Loucy (cell line): ENCODE data around the gene HSF5.

Experiments used
- H2AFZ ChIP-seq: fragments of 200-600 bp; sonication (generic); 2 replicates; pipeline ENCODE4 v1.6.0; 2016; ENCODE audit warnings: antibody characterized with exemption, mild to moderate bottlenecking, low read length, moderate library complexity
- H3F3A ChIP-seq: fragments of 200-600 bp; 2 replicates; pipeline ENCODE4 v1.6.0; 2016; ENCODE audit warnings: antibody characterized with exemption, low read depth, mild to moderate bottlenecking
- H3K27me3 ChIP-seq: fragments of 200-600 bp; sonication (generic); 2 replicates; pipeline ENCODE4 v1.6.1; 2014; ENCODE audit warnings: low read length, mild to moderate bottlenecking; ENCODE audit not compliant: insufficient read depth, poor library complexity, severe bottlenecking
- H3K36me3 ChIP-seq: fragments of 200-600 bp; sonication (generic); 2 replicates; pipeline ENCODE4 v1.6.1; 2016; ENCODE audit warnings: low read length; ENCODE audit not compliant: insufficient read depth
- H3K4me1 ChIP-seq: fragments of 200-600 bp; sonication (generic); 2 replicates; pipeline ENCODE4 v1.5.1; 2014; ENCODE audit warnings: low read length, mild to moderate bottlenecking; ENCODE audit not compliant: insufficient read depth, poor library complexity, severe bottlenecking
- H3K4me2 ChIP-seq: fragments of 200-600 bp; sonication (generic); 2 replicates; pipeline ENCODE4 v1.6.0; 2014; ENCODE audit warnings: antibody characterized with exemption, low read length, low read depth, mild to moderate bottlenecking; ENCODE audit not compliant: poor library complexity, severe bottlenecking
- H3K4me3 ChIP-seq: fragments of 200-600 bp; sonication (generic); 2 replicates; pipeline ENCODE4 v1.5.1; 2014; ENCODE audit warnings: low read length, mild to moderate bottlenecking, mixed read lengths; ENCODE audit not compliant: poor library complexity, severe bottlenecking
- H3K79me2 ChIP-seq: fragments of 200-600 bp; sonication (generic); 2 replicates; pipeline ENCODE4 v1.6.1; 2014; ENCODE audit warnings: low read length; ENCODE audit not compliant: insufficient read depth
- H3K9ac ChIP-seq: fragments of 200-600 bp; sonication (generic); 2 replicates; pipeline ENCODE4 v1.6.0; 2014; ENCODE audit warnings: mild to moderate bottlenecking, low read depth, low read length, moderate library complexity; ENCODE audit not compliant: poor library complexity, severe bottlenecking
- H3K9me2 ChIP-seq: fragments of 200-600 bp; sonication (generic); replicated peaks from 2 replicates; pipeline ENCODE4 v1.6.1; 2016; ENCODE audit warnings: low read depth, low read length, mixed read lengths
- H3K9me3 ChIP-seq: fragments of 200-600 bp; sonication (generic); 2 replicates; pipeline ENCODE4 v1.6.1; 2014; ENCODE audit warnings: mild to moderate bottlenecking, antibody characterized with exemption, low read length, low read depth; ENCODE audit not compliant: insufficient read depth
- H4K20me1 ChIP-seq: fragments of 200-600 bp; sonication (generic); 2 replicates; pipeline ENCODE4 v1.6.0; 2014; ENCODE audit warnings: antibody characterized with exemption, low read length, mild to moderate bottlenecking; ENCODE audit not compliant: insufficient read depth, poor library complexity, severe bottlenecking
- CTCF ChIP-seq: fragments of 200-600 bp; sonication (generic); conservative IDR thresholded peaks from 2 replicates; pipeline ENCODE4 v1.5.1; 2014; ENCODE audit warnings: mild to moderate bottlenecking, antibody characterized with exemption, low read length
- EZH2phosphoT487 ChIP-seq: fragments of 200-600 bp; IDR thresholded peaks from 2 replicates; pipeline ENCODE4 v1.6.1; 2018; ENCODE audit warnings: antibody characterized with exemption, mild to moderate bottlenecking, moderate library complexity, borderline replicate concordance

HSF5 gene

GRCh38 chr17:58517928-58518609 lies 29.9 kb upstream of the HSF5 start:
- Histone ChIP-seq H3K4me2 (peak overlapping the region; percentile 82), H3K9me2 (no peaks in the 10 kb centered on the region), H2AFZ (peak overlapping the region; percentile 92), H3K9ac (peak overlapping the region; percentile 91), H3K36me3 (no peaks in the 10 kb centered on the region), H3K4me1 (peaks cover 39% of the 10 kb centered on the region), H4K20me1 (peaks cover 7% of the 10 kb centered on the region), H3K9me3 (no peaks in the 10 kb centered on the region), H3F3A (peaks cover 7% of the 10 kb centered on the region), H3K27me3 (no peaks in the 10 kb centered on the region), H3K79me2 (peaks cover 23% of the 10 kb centered on the region), H3K4me3 (peak overlapping the region; percentile 86)
- TF ChIP-seq CTCF (no peak), EZH2phosphoT487 (no peak)

GRCh38 chr17:58517378-58517927 lies 29.2 kb upstream of the HSF5 start:
- H3K36me3 ChIP-seq = peaks cover 1% of the 10 kb centered on the region; the same call in 1 of the 2 replicates
- H3K79me2 ChIP-seq = peaks cover 29% of the 10 kb centered on the region
- no peaks in the 10 kb centered on the region for H3K27me3 ChIP-seq
- H3K4me1 ChIP-seq = peaks cover 45% of the 10 kb centered on the region
- peak overlapping the region; percentile 83 for H3K4me3 ChIP-seq
- no peaks in the 10 kb centered on the region for H3K9me2 ChIP-seq
- peak overlapping the region; percentile 95 for H3K4me2 ChIP-seq
- 0 out of 2 replicates have a peak overlapping the region, but pooled peaks have one; percentile 1 for H2AFZ ChIP-seq
- TF ChIP-seq CTCF (no peak), EZH2phosphoT487 (no peak)
- peaks cover 7% of the 10 kb centered on the region for H3F3A ChIP-seq
- peak overlapping the region; percentile 81 for H3K9ac ChIP-seq
- H3K9me3 ChIP-seq = no peaks in the 10 kb centered on the region
- peaks cover 13% of the 10 kb centered on the region for H4K20me1 ChIP-seq

- Histone ChIP-seq H3F3A (peaks cover 7% of the 10 kb centered on the region), H3K4me1 (peaks cover 47% of the 10 kb centered on the region), H3K27me3 (no peaks in the 10 kb centered on the region), H2AFZ (0 out of 2 replicates have a peak overlapping the region, but pooled peaks have one; percentile 1), H4K20me1 (peaks cover 14% of the 10 kb centered on the region), H3K9me3 (no peaks in the 10 kb centered on the region), H3K4me2 (peak overlapping the region; percentile 95), H3K9me2 (no peaks in the 10 kb centered on the region), H3K4me3 (peak overlapping the region; percentile 83), H3K79me2 (peaks cover 35% of the 10 kb centered on the region), H3K9ac (peak overlapping the region; percentile 81), H3K36me3 (peaks cover 3% of the 10 kb centered on the region; the same call in 1 of the 2 replicates)
- TF ChIP-seq EZH2phosphoT487 = no peak
- TF ChIP-seq CTCF = no peak
Measured at GRCh38 chr17:58516644-58517377, 28.6 kb upstream of the HSF5 start.
